Adrenal gland (tissue), 12 donors: Measurements from ENCODE around the gene PUM2. TPM values are rescaled to one million over a fixed set of nuclear protein-coding genes. Genes with fewer than 3 reads are reported as not detected.

Experiments
- DNase-seq, 7 donors: peaks; one replicate each; pipeline ENCODE4 v3.0.0-alpha.2; 2019 to 2020
- H3K27ac ChIP-seq, 5 donors: fragments of 200-600 bp; sonication (generic) in 4 of 5; 1 replicate in 3 of 5; 2 replicates in 2 of 5; pipeline versions ENCODE4 v1.5.1 to v1.8.0; 2016 to 2020; ENCODE audit warnings: mild to moderate bottlenecking in 1 of 5
- H3K27me3 ChIP-seq: fragments of 200-600 bp; 2 replicates; pipeline ENCODE4 v1.8.0; 2021
- H3K36me3 ChIP-seq, 2 donors: fragments of 200-600 bp; replicated peaks in 1 of 2; 1 replicate in 1 of 2; 2 replicates in 1 of 2; pipeline versions ENCODE4 v1.5.1 to v1.8.0; 2018 to 2022
- H3K4me1 ChIP-seq, 2 donors: fragments of 200-600 bp; replicated peaks in 1 of 2; 1 replicate in 1 of 2; 2 replicates in 1 of 2; pipeline versions ENCODE4 v1.5.1 to v1.8.0; 2018 to 2021
- H3K4me3 ChIP-seq, 4 donors: fragments of 200-600 bp; sonication (generic) in 3 of 4; one replicate each; pipeline ENCODE4 v1.5.1; 2016 to 2018
- H3K9me3 ChIP-seq, 3 donors: fragments of 200-600 bp; sonication (generic) in 1 of 3; replicated peaks in 1 of 3; 1 replicate in 2 of 3; 2 replicates in 1 of 3; pipeline versions ENCODE4 v1.5.1 to v1.8.0; 2016 to 2021
- POLR2A ChIP-seq, 2 donors: fragments of 450-650 bp; IDR thresholded peaks; one replicate each; pipeline ENCODE4 v1.6.1; 2017; ENCODE audit warnings: antibody characterized with exemption in 2 of 2, mild to moderate bottlenecking in 2 of 2, moderate library complexity in 1 of 2
- WGBS, 4 donors: extraction: QIAGEN DNeasy Blood & Tissue Kit in 2 of 4; methylation state at CpG; one replicate each; pipeline versions ENCODE4 v1.1.5 to v1.1.7; 2013 to 2017; 5-methylcytosine and 5-hydroxymethylcytosine counted together
- intact Hi-C, 2 donors: fragments of 100-400 bp; cut with DNase I; formaldehyde crosslinking; loops; one replicate each; pipeline versions ENCODE4 v1.14.1 to v1.15.0; 2022 to 2023
- polyA plus RNA-seq, 3 donors: library from polyadenylated mRNA; stranded (reverse); fragments of 200-250 nt in 2 of 3; fragments of 350-450 nt in 1 of 3; fragmentation: Illumina TruSeq in 1 of 3; extraction: RNeasy Lipid Tissue Mini Kit (QIAGEN cat#74804) in 1 of 3; gene quantifications; one replicate each; pipeline ENCODE4 v1.2.3, GENCODE V29; 2013 to 2014
- total RNA-seq, 9 donors: library from RNA; depleted of rRNA in 4 of 9; stranded (reverse); fragments of >200 nt in 4 of 9; fragments of 120-200 nt in 1 of 9; fragmentation: NEBNext Ultra II Directional in 1 of 9; extraction: Animal tissue kit (Norgen Biotek cat#: 25700) in 1 of 9; gene quantifications; one replicate each; pipeline versions ENCODE4 v1.1.0 to v1.2.4, GENCODE V29; 2013 to 2023
- TF ChIP-seq, protein P1 (sequence below), 6 experiments: fragments of 450-650 bp in 4 of 6; fragments of 200-600 bp in 2 of 6; sonication (generic) in 1 of 6; IDR thresholded peaks; 1 replicate in 5 of 6; 2 replicates in 1 of 6; pipeline versions ENCODE4 v1.5.1 to v1.8.0; 2016 to 2021; ENCODE audit warnings: antibody characterized with exemption in 6 of 6, mild to moderate bottlenecking in 2 of 6, moderate library complexity in 1 of 6
- donor health status: healthy with polysubstance abuse.
- donor health status: Bipolar disorder and iron deficiency.
- donor health status: DM: yes; HTN: yes; CAD: no.
- donor health status: DM: no; HTN: no; CAD: no.
- donor health status: DM: no; HTN: no; CAD: no.
- donor health status: DM: yes; HTN: yes; CAD: no.

PUM2 gene
- total and polyA plus RNA-seq, 12 donors: 25.5 to 105 (median 53.3) TPM

DNA sequence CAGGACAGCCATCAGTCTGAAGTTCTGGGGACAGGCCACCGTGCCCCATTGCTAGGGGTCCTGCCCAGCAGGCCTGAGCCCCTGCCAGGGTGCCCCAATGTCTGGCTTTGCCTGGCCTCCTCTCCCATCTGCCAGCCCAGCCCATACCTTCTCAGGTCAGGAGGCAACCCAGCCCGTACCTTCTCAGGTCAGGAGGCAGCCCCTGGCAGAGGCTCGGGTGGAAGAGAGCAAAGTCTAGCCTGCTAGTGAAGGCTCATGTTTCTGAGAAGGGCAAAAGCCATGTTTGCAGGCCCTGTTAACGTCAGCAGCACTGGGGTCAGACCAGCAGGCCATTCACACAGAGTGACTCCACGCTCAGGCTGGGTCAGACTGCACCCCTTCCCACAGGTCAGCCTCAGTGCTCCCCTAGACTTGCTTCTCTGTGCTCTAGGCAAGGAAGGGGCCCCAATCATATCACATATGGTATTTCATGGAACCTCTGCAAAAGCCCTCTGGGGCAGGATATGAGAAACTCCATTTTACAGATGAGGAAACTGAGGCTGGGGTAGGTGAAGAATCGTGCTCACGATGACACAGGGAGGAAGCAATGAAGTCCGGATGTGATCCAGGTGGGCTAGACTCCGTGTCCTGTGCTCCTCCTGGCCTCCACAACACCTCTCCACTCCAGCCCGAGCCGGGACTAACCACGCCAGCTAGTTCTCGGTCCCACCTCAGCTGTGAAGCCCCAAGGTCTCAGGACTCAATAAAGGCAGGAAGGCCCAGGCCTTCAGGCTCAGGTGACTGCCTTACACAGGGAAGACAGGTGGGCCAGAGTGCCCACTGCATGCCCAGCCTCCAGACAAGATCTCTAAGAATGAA is 135.2 kb downstream of the PUM2 start:
- intact Hi-C loops: no loop called here
- TF ChIP-seq, protein P1, sequence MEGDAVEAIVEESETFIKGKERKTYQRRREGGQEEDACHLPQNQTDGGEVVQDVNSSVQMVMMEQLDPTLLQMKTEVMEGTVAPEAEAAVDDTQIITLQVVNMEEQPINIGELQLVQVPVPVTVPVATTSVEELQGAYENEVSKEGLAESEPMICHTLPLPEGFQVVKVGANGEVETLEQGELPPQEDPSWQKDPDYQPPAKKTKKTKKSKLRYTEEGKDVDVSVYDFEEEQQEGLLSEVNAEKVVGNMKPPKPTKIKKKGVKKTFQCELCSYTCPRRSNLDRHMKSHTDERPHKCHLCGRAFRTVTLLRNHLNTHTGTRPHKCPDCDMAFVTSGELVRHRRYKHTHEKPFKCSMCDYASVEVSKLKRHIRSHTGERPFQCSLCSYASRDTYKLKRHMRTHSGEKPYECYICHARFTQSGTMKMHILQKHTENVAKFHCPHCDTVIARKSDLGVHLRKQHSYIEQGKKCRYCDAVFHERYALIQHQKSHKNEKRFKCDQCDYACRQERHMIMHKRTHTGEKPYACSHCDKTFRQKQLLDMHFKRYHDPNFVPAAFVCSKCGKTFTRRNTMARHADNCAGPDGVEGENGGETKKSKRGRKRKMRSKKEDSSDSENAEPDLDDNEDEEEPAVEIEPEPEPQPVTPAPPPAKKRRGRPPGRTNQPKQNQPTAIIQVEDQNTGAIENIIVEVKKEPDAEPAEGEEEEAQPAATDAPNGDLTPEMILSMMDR (IDR thresholded peaks at IDR 0.05): no peak
- TF ChIP-seq POLR2A (IDR thresholded peaks at IDR 0.05): no peak
- H3K27me3 ChIP-seq: no peaks in the 10 kb centered on the region
- H3K9me3 ChIP-seq: no peaks in the 10 kb centered on the region
- DNase-seq: no peak
- no peak overlapping the region for H3K4me3 ChIP-seq
- WGBS, 4 donors: 90 to 96% (median 93%) methylated on average over 12 to 13 of the region's 13 CpGs
- H3K4me1 ChIP-seq: peaks cover 16 to 34% of the 10 kb centered on the region in 2 donors
- H3K27ac ChIP-seq: peak overlapping the region in 1 of 5 donors; percentile 88
- no peaks in the 10 kb centered on the region for H3K36me3 ChIP-seq

DNA sequence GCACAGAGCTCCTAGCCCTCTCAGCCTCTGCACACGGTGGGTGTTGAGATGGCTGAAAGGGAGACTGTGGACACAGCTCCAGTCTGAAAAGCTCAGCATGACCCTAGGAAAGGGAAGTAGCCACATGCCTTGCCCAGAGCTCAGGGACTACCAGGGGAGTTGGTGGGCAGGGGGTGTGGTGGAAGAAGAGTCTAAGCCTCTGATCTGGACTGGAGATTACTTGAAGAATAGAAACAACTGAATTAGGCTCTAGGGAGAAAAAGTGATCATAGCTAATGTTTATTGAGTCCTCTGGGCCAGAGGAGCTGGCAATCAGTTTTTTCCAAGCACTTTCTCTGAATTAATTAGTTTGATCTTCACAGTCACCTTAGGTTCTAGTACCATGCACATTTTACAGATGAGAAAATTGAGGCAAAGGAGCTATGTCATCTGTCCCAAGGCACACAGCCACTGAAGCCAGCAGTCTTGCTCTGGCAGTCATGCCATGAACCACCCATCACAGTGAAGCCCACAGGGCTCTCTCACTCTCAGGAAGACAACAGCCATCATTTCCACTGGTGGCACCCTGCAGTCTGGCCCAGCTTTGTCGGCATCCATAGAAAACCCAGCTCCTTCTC is 136.0 kb downstream of the PUM2 start:
- Histone ChIP-seq H3K4me1 (peaks cover 16 to 34% of the 10 kb centered on the region in 2 donors), H3K36me3 (no peaks in the 10 kb centered on the region), H3K27ac (peak overlapping the region in 2 of 5 donors; percentile 69 to 88), H3K4me3 (no peak overlapping the region), H3K27me3 (no peaks in the 10 kb centered on the region), H3K9me3 (no peaks in the 10 kb centered on the region)
- no peak for DNase-seq
- TF ChIP-seq POLR2A (IDR thresholded peaks at IDR 0.05): no peak
- TF ChIP-seq, protein P1 (IDR thresholded peaks at IDR 0.05): no peak
- WGBS, 4 donors: 50 to 85% (median 81%) methylated on average over 1 to 2 of the region's 2 CpGs
- intact Hi-C loops: no loop called here

DNA sequence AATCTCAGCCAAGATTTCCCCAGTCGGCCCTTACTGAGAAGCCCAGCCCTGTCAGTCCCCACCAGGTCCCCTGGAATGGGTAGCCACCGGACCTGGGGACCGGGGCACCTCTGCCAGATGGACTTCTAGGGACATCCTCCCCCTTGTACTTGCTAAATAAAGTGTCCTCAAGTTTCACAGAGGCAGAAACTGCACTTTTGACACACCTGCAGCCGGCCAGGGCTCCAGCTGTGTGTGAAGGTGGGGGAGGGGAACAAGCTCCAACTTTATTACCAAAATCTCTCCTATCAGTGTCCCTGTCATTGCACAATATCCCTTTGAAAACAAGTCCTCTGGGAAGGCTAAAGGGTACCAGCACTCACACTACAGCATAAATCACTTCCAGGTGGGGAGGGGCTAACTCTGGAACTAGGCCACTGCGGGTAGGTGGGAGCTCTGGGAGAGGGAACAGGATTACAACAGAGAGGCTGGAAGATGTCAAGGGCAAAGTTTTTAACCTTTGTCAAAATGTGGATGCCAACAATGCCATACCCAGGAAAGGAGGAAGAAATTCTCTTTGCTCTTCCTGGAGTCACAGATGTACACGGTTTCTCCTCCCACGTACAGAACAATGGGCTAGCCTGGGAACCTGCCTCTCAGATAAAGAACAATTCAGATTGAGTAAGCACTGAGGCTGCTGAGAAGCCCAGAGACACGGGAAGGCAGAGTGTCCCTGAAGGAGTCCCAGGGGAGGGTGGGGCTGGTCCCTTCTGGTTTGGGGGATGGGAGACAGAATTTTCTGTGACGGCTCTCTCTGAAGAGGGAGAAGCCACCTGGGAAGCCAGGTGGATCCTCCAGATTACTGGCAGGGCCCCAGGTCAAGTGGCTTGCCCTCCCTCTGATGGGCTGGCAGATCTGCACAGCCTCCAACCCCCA is 136.7 kb downstream of the PUM2 start:
- Histone ChIP-seq H3K4me3 (no peak overlapping the region), H3K27ac (peak overlapping the region in 3 of 5 donors; percentile 32 to 88 (median 69)), H3K9me3 (no peaks in the 10 kb centered on the region), H3K27me3 (no peaks in the 10 kb centered on the region), H3K36me3 (no peaks in the 10 kb centered on the region), H3K4me1 (peaks cover 16 to 34% of the 10 kb centered on the region in 2 donors)
- intact Hi-C loops: no loop called here
- TF ChIP-seq, protein P1 (IDR thresholded peaks at IDR 0.05): no peak
- TF ChIP-seq POLR2A (IDR thresholded peaks at IDR 0.05): no peak
- WGBS, 4 donors: 47 to 57% (median 52%) methylated on average over 5 to 9 of the region's 9 CpGs
- peak in 4 of 7 donors; percentile 45 to 78 (median 62) for DNase-seq
